Large intestine (tissue), 3 donors: ENCODE results near the gene ASNS. TPM values are rescaled to one million over a fixed set of nuclear protein-coding genes. Genes with fewer than 3 reads are reported as not detected.
"Not testable (repeated sequence)": the region's sequence is repeated elsewhere in the genome, so short reads cannot be mapped to it uniquely, and the experiment has no call there.

ENCODE experiments used
- DNase-seq, 2 donors: peaks; one replicate each; pipeline versions ENCODE4 v3.0.0 to v3.0.0-alpha.2; 2013
- H3K27ac ChIP-seq: one replicate; pipeline ENCODE4 v1.5.1; 2013; ENCODE audit warnings: low read length
- H3K27me3 ChIP-seq: 2 replicates; pipeline ENCODE4 v1.6.1; 2013; ENCODE audit warnings: low read length; ENCODE audit not compliant: control insufficient read depth, insufficient read depth
- H3K36me3 ChIP-seq: 2 replicates; pipeline ENCODE4 v1.6.1; 2013; ENCODE audit warnings: low read length; ENCODE audit not compliant: control insufficient read depth, insufficient read depth
- H3K4me1 ChIP-seq: one replicate; pipeline ENCODE4 v1.6.1; 2013; ENCODE audit warnings: low read length; ENCODE audit not compliant: control insufficient read depth, insufficient read depth
- H3K4me3 ChIP-seq: one replicate; pipeline ENCODE4 v1.5.1; 2013; ENCODE audit warnings: low read length
- H3K9me3 ChIP-seq: one replicate; pipeline ENCODE4 v1.6.1; 2013; ENCODE audit warnings: mild to moderate bottlenecking, low read depth, low read length, moderate library complexity; ENCODE audit not compliant: control insufficient read depth
- WGBS: methylation state at CpG from one replicate; pipeline ENCODE4 v1.1.5; 2013; ENCODE audit warnings: low lambda C conversion rate; ENCODE audit not compliant: insufficient coverage; 5-methylcytosine and 5-hydroxymethylcytosine counted together
- polyA plus RNA-seq: library from polyadenylated mRNA; unstranded; fragments of 120-200 nt; gene quantifications from one replicate; pipeline ENCODE4 v1.2.1, GENCODE V29; 2013

ASNS gene
- polyA plus RNA-seq, 1 donor = 17.1 TPM

DNA sequence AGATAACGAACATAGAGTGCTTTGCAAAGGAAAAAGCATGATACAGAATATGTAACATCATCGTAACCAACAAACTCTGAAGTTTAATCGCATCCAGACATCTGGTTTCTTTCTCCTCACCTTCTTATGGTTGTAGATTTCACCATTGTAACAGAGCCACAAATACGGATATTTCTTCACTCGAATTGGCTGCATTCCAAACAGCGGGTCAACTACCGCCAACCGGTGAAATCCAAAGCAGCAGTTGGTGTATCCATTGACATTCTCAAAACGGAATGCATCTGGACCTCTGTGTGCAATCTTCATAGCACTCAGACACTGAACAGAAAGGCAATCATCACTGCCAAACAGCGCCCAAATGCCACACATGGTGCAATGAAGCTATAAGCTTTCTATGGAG, 3.4 kb downstream of the ASNS start:
- no peaks in the 10 kb centered on the region for H3K36me3 ChIP-seq
- no peak overlapping the region for H3K4me3 ChIP-seq
- H3K27me3 ChIP-seq = peaks cover 4% of the 10 kb centered on the region
- WGBS = 91% methylated on average over 4 of the region's 10 CpGs
- DNase-seq = no peak
- no peak overlapping the region for H3K27ac ChIP-seq
- H3K4me1 ChIP-seq = peaks cover 3% of the 10 kb centered on the region
- peaks cover 6% of the 10 kb centered on the region for H3K9me3 ChIP-seq

DNA sequence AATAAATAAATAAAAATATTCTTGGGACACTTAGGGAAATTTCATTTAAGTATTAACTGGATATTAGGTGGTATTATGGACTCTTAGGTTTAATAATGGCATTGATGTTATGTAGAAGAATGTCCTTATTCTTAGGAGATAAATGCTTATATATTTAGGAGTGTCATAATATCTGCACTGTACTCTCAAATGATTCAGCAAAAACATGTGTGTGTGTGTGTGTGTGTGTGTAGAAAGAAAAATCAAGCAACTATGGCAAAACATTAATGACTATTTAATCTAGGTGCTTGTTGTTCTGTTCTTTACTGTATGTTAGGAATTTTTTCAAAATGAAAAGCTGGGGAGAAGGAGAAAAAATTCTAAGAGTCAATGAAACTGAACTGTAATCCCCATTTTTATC, 3.9 kb downstream of the ASNS start:
- H3K36me3 ChIP-seq = no peaks in the 10 kb centered on the region
- H3K27ac ChIP-seq = no peak overlapping the region
- H3K4me1 ChIP-seq = peaks cover 3% of the 10 kb centered on the region
- DNase-seq = no peak
- peaks cover 6% of the 10 kb centered on the region for H3K9me3 ChIP-seq
- peaks cover 4% of the 10 kb centered on the region for H3K27me3 ChIP-seq
- no peak overlapping the region for H3K4me3 ChIP-seq

DNA sequence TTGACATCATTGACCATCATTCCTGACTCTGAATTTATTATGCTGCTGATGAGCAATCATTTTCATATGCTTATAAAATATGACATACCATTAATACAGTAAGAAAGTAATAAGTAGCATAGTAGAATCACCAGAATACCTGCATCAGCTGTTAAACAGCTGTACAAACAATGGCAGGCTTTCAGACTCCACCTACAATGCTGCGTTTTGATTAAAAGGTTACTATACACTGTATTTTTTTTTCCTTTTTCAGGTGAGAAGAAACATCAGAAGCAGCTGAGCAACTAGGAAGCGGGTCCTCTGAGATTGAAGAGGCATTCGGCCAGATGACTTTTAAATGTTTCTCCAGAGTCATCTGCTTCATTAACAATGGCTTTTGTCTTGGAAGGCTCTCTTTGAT, 7.1 kb downstream of the ASNS start:
- H3K4me1 ChIP-seq = no peaks in the 10 kb centered on the region
- H3K4me3 ChIP-seq = no peak overlapping the region
- H3K27ac ChIP-seq = no peak overlapping the region
- H3K36me3 ChIP-seq = no peaks in the 10 kb centered on the region
- DNase-seq = no peak
- no peaks in the 10 kb centered on the region for H3K27me3 ChIP-seq
- no peaks in the 10 kb centered on the region for H3K9me3 ChIP-seq
- no CpG with 5 or more reads among the region's 3 CpGs for WGBS

DNA sequence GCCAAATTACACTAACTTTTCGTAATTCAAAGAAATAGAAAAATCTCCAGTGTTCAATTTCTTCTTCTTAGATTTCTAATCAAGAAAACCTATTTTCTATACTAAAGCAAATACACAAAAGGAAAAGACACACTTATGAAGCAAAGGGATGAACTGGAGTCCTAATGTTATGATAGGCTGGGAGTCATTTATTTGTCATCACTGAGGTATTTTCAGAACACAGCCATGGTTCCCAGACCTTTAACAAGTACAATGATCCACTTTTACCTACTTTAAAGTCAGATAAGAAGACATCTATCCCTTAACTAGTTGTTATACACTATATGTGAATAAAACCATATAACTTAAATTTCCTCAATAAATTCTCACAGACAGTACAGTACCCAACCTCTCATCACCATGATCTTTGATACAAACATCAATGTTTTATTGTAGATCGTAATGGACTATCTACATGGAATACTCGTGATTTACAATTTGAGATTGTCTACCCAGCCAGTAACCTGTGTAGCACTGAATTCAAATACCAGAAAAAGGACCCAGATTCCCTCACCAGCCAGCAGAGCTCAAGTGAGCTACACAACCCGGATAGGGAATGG, 12.5 kb downstream of the ASNS start:
- no peaks in the 10 kb centered on the region for H3K4me1 ChIP-seq
- WGBS = 71% methylated on average over 1 of the region's 4 CpGs
- DNase-seq = no peak
- H3K27me3 ChIP-seq = no peaks in the 10 kb centered on the region
- H3K36me3 ChIP-seq = peaks cover 2% of the 10 kb centered on the region
- H3K4me3 ChIP-seq = no peak overlapping the region
- no peaks in the 10 kb centered on the region for H3K9me3 ChIP-seq
- H3K27ac ChIP-seq = no peak overlapping the region

DNA sequence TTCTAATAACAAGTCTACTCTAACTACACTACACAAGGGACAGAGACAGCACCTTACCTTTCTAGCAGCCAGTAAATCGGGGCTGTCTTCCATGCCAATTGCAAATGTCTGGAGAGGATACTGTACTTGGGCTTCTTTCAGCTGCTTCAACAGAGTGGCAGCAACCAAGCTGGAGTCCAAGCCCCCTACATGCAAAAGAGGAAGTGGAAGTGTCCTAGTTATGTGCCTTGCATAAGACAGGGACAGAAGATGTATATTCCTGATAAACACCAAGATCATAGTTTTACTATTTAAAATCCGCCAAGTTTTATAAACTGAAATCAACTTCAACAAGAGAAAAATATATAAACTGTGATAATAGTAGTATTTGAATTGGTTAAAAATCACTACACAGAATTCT, 14.0 kb downstream of the ASNS start:
- H3K4me3 ChIP-seq = no peak overlapping the region
- no peaks in the 10 kb centered on the region for H3K27me3 ChIP-seq
- 80% methylated on average over 1 of the region's 2 CpGs for WGBS
- H3K9me3 ChIP-seq = no peaks in the 10 kb centered on the region
- H3K36me3 ChIP-seq = peaks cover 2% of the 10 kb centered on the region
- no peak overlapping the region for H3K27ac ChIP-seq
- no peaks in the 10 kb centered on the region for H3K4me1 ChIP-seq
- no peak for DNase-seq

DNA sequence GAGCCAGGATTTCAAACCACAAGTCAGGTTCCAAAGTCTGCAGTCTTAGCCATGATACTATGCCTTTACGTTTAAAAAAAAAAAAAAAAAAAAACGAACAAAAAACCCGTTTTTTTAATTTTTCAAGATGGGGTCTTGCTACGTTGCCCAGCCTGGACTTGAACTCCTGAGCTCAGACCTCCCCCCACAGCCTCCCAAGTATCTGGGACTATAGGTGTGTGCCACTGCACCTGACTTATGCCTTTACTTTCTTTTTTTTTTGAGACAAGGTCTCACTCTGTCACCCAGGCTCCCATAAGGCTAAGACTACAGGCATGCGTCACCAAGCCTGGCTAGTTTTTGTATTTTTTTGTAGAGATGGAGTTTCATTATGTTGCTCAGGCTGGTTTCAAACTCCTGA, 14.7 kb downstream of the ASNS start:
- Histone ChIP-seq H3K36me3 (peaks cover 2% of the 10 kb centered on the region), H3K4me1 (no peaks in the 10 kb centered on the region), H3K27me3 (no peaks in the 10 kb centered on the region), H3K27ac (no peak overlapping the region), H3K9me3 (no peaks in the 10 kb centered on the region), H3K4me3 (no peak overlapping the region)
- no peak for DNase-seq
- WGBS = 100% methylated on average over 1 of the region's 5 CpGs

DNA sequence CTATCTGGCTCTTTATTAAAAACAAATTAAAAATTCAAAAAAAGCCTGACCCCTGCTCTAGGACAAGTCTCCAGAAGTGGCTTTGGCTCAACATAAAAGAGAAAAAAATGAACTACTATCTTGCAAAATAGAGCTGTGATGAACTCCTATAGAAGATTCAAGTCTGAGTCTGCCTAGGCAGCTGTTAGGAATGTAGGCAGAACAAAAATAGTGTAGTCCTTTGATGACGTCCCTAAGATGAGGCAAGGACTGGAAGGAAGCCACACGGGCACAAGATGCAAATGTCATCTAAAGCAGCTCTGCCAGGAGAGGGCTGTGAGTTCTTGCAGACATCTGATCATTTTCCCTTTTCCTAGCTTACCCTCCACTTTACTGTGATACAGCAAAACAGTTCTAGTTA, 20.5 kb downstream of the ASNS start:
- Histone ChIP-seq H3K36me3 (peaks cover 3% of the 10 kb centered on the region), H3K4me3 (no peak overlapping the region), H3K27me3 (no peaks in the 10 kb centered on the region), H3K27ac (no peak overlapping the region), H3K9me3 (no peaks in the 10 kb centered on the region), H3K4me1 (no peaks in the 10 kb centered on the region)
- WGBS = no CpG with 5 or more reads among the region's 2 CpGs
- DNase-seq = no peak

DNA sequence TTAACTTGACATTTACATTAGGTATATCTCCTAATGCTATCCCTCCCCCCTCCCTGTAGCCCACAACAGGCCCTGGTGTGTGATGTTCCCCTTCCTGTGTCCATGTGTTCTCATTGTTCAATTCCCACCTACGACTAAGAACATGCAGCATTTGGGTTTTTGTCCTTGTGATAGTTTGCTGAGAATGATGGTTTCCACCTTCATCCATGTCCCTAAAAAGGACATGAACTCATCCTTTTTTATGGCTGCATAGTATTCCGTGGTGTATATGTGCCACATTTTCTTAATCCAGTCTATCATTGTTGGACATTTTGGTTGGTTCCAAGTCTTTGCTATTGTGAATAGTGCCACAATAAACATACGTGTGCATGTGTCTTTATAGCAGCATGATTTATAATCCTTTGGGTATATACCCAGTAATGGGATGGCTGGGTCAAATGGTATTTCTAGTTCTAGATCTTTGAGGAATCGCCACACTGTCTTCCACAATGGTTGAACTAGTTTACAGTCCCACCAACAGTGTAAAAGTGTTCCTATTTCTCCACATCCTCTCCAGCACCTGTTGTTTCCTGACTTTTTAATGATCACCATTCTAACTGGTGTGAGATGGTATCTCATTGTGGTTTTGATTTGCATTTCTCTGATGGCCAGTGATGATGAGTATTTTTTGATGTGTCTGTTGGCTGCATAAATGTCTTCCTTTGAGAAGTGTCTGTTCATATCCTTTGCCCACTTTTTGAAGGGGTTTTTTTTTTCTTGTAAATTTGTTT, 21.8 kb downstream of the ASNS start:
- H3K27me3 ChIP-seq, H3K27ac ChIP-seq, H3K9me3 ChIP-seq, H3K4me1 ChIP-seq, H3K4me3 ChIP-seq, H3K36me3 ChIP-seq, DNase-seq: not testable (repeated sequence)
- no CpG with 5 or more reads among the region's 4 CpGs for WGBS

DNA sequence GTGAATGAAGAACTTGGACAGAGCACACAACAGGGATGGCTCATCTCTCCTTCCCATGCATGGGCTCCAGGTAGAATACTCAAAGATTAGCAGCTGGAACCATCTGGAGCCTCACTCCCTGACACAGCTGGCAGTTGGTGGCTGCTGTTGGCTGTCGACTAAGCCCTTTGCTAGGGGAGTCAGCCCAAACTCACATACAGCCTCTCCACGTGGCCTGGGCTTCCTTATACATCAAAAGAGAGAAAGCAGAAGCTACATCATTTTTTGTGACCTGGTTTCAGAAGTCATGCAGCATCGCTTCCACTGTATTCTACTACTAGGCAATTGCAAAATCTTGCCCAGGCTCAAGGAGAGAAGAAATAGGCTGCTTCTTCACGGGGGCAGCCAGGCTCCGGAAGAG, 24.4 kb downstream of the ASNS start:
- H3K4me3 ChIP-seq = no peak overlapping the region
- WGBS = no CpG with 5 or more reads among the region's 5 CpGs
- peaks cover 3% of the 10 kb centered on the region for H3K36me3 ChIP-seq
- DNase-seq = no peak
- no peaks in the 10 kb centered on the region for H3K4me1 ChIP-seq
- peaks cover 3% of the 10 kb centered on the region for H3K9me3 ChIP-seq
- no peaks in the 10 kb centered on the region for H3K27me3 ChIP-seq
- H3K27ac ChIP-seq = no peak overlapping the region

DNA sequence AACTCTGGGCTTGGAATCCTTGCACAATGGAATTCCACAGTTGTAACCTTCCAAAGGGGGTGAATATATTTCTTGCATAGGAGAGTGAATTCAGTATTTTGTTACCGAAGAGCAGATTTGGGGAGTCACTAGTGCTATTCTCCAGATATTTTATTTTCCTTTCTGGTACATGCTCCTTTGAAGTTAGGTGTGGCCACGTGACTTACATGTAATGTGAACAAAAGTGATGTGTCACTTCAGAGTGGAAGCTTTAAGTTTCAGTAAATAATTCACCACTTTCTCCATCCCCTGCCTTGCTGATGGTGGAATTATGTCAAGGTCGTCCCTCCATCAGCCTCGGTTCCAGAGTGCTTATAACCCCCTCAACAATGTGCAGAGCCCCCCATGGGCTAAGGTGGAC, 25.3 kb downstream of the ASNS start:
- no CpG with 5 or more reads among the region's 4 CpGs for WGBS
- no peaks in the 10 kb centered on the region for H3K27me3 ChIP-seq
- DNase-seq = no peak
- H3K9me3 ChIP-seq = peaks cover 6% of the 10 kb centered on the region
- no peaks in the 10 kb centered on the region for H3K4me1 ChIP-seq
- no peak overlapping the region for H3K27ac ChIP-seq
- H3K36me3 ChIP-seq = peaks cover 3% of the 10 kb centered on the region
- no peak overlapping the region for H3K4me3 ChIP-seq

DNA sequence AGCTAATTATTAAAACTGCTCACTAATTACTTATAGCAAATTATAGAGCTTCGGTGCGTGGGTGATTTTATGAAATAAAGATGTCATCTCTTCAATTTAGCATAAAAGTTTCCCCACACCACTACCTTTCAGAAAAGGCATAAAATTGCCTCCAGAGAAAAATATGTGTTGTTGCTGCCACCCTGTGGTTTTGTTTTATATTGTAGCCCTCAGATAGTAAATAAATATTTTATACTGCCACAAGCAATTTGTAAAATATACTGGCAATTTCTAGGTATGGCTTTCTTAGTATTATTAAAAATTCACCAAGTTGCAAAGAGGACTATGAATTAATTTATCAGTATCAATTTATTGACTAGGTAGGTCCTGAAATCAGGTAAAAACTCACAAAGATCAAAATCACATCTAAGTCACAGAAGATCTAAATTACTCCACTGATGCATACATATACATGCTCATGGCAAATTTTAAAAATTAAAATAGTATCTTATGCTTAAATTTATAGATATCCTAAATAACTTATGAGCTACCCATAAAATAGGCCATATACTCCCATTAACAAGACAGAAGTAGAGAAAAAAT, 26.5 kb downstream of the ASNS start:
- no peaks in the 10 kb centered on the region for H3K27me3 ChIP-seq
- no peaks in the 10 kb centered on the region for H3K4me1 ChIP-seq
- no peak overlapping the region for H3K27ac ChIP-seq
- no peak for DNase-seq
- H3K9me3 ChIP-seq = peaks cover 6% of the 10 kb centered on the region
- no peaks in the 10 kb centered on the region for H3K36me3 ChIP-seq
- H3K4me3 ChIP-seq = no peak overlapping the region
- no CpG with 5 or more reads among the region's 2 CpGs for WGBS
